ENCODE data around the gene PGM1.

- TF ChIP-seq EZH2phosphoT487 (IDR thresholded peaks at IDR 0.05; ENCODE audit: insufficient read depth, low read depth): no peak
- no peak for TF ChIP-seq EZH2 (IDR thresholded peaks at IDR 0.05; ENCODE audit: insufficient read depth, poor library complexity, severe bottlenecking)
Observed at GRCh38 chr1:63648689-63649088, 55.5 kb downstream of the PGM1 start.
